Activated B cell treated with CpG ODN at 0.5 μM for 24 hours (primary cell): Measurements from ENCODE around the gene FGF6. TPM values are rescaled to one million over a fixed set of nuclear protein-coding genes. Genes with fewer than 3 reads are reported as not detected.

Source experiments
- ATAC-seq: fragments of 200-7000 bp; cut with Tn5 transposase; one replicate; pipeline ENCODE4 v1.10.0; 2021; ENCODE audit warnings: low read depth, mild to moderate bottlenecking, moderate library complexity
- CTCF ChIA-PET: fragments of 350-600 bp; sonication (Branson Sonifier 250); formaldehyde crosslinking; loops from one replicate; lab custom pipeline; 2021; ENCODE audit warnings: antibody characterized with exemption; lab: Charles Lee
- POLR2A ChIA-PET: fragments of 350-600 bp; sonication (Branson Sonifier 250); formaldehyde crosslinking; loops from one replicate; lab custom pipeline; 2021; ENCODE audit warnings: antibody characterized with exemption; lab: Charles Lee
- DNase-seq: peaks from one replicate; pipeline ENCODE4 v3.0.0; 2022
- H3K27ac Mint-ChIP-seq: one replicate; pipeline ENCODE4 v1.8.0; 2020; ENCODE audit warnings: mixed read lengths
- H3K27me3 Mint-ChIP-seq: one replicate; pipeline ENCODE4 v1.8.0; 2021; ENCODE audit warnings: mixed read lengths
- H3K36me3 Mint-ChIP-seq: one replicate; pipeline ENCODE4 v1.8.0; 2021; ENCODE audit warnings: low read depth, mixed read lengths
- H3K4me1 Mint-ChIP-seq: one replicate; pipeline ENCODE4 v1.8.0; 2021; ENCODE audit warnings: mixed read lengths
- H3K4me3 Mint-ChIP-seq: one replicate; pipeline ENCODE4 v1.8.0; 2020; ENCODE audit warnings: mild to moderate bottlenecking, mixed read lengths
- H3K9me3 Mint-ChIP-seq: one replicate; pipeline ENCODE4 v1.8.0; 2020; ENCODE audit warnings: mixed read lengths
- CTCF ChIP-seq: fragments of 200-600 bp; IDR thresholded peaks from one replicate; pipeline ENCODE4 v1.8.0; 2022; ENCODE audit warnings: antibody characterized with exemption, mild to moderate bottlenecking
- intact Hi-C: fragments of 100-400 bp; cut with micrococcal nuclease; formaldehyde crosslinking; loops from one replicate; pipeline ENCODE4 v1.15.1; 2024
- total RNA-seq: library from RNA; stranded (reverse); gene quantifications from 2 replicates; pipeline ENCODE4 v1.2.3, GENCODE V29; 2022

FGF6 gene
- not detected in 2 replicates for total RNA-seq

GRCh38 chr12:4445156-4446101 is at the start of gene FGF6:
TSS of gene FGF6 (minus strand) at chr12:4445815. CDS start at chr12:4445570, 245 bp downstream.
- Mint-ChIP-seq H3K36me3 (no peaks in the 10 kb centered on the region), H3K4me3 (no peak within 1 kb of the TSS), H3K27me3 (peaks cover 34% of the 10 kb centered on the region), H3K27ac (no peak within 1 kb of the TSS), H3K4me1 (no peaks in the 10 kb centered on the region), H3K9me3 (no peaks in the 10 kb centered on the region)
- ATAC-seq (no peak), DNase-seq (no peak)
- ChIA-PET CTCF (no interaction called here), POLR2A (no interaction called here)
- no peak for TF ChIP-seq CTCF
- intact Hi-C loops: no loop called here

- CTCF ChIA-PET: no interaction called here
- TF ChIP-seq CTCF: no peak
- H3K27me3 Mint-ChIP-seq: no peaks in the 10 kb centered on the region
- POLR2A ChIA-PET: no interaction called here
- H3K9me3 Mint-ChIP-seq: no peaks in the 10 kb centered on the region
- no peak for DNase-seq
- H3K4me3 Mint-ChIP-seq: no peak overlapping the region
- H3K36me3 Mint-ChIP-seq: peaks cover 56% of the 10 kb centered on the region
- no peak overlapping the region for H3K27ac Mint-ChIP-seq
- intact Hi-C loops: no loop called here
- H3K4me1 Mint-ChIP-seq: no peaks in the 10 kb centered on the region
- ATAC-seq: no peak
Observed at GRCh38 chr12:4490973-4491372, 45.4 kb upstream of the FGF6 start.

GRCh38 chr12:4489556-4489955 is 43.9 kb upstream of the FGF6 start:
- ATAC-seq: no peak
- DNase-seq: no peak
- H3K27me3 Mint-ChIP-seq: no peaks in the 10 kb centered on the region
- H3K27ac Mint-ChIP-seq: no peak overlapping the region
- POLR2A ChIA-PET: no interaction called here
- CTCF ChIA-PET: no interaction called here
- peaks cover 7% of the 10 kb centered on the region for H3K4me1 Mint-ChIP-seq
- peaks cover 45% of the 10 kb centered on the region for H3K36me3 Mint-ChIP-seq
- H3K4me3 Mint-ChIP-seq: no peak overlapping the region
- no peak for TF ChIP-seq CTCF
- no peaks in the 10 kb centered on the region for H3K9me3 Mint-ChIP-seq
- intact Hi-C loops: no loop called here

- ChIA-PET POLR2A (interaction anchor here (0.5 kb wide), 1 partner anchor 614 kb away, joined by 3 read pairs; the partner anchor contains the start of gene PARP11), CTCF (no interaction called here)
- H3K27ac Mint-ChIP-seq: no peak overlapping the region
- intact Hi-C loops: no loop called here
- no peak for ATAC-seq
- H3K27me3 Mint-ChIP-seq: no peaks in the 10 kb centered on the region
- no peak for TF ChIP-seq CTCF
- no peak overlapping the region for H3K4me3 Mint-ChIP-seq
- no peaks in the 10 kb centered on the region for H3K9me3 Mint-ChIP-seq
- DNase-seq: no peak
- H3K4me1 Mint-ChIP-seq: peaks cover 10% of the 10 kb centered on the region
- H3K36me3 Mint-ChIP-seq: peaks cover 37% of the 10 kb centered on the region
Observed at GRCh38 chr12:4486980-4487379, 41.4 kb upstream of the FGF6 start.

- no peak overlapping the region for H3K27ac Mint-ChIP-seq
- DNase-seq (no peak), ATAC-seq (no peak)
- H3K9me3 Mint-ChIP-seq: no peaks in the 10 kb centered on the region
- H3K4me3 Mint-ChIP-seq: no peak overlapping the region
- intact Hi-C loops: no loop called here
- peaks cover 34% of the 10 kb centered on the region for H3K36me3 Mint-ChIP-seq
- peaks cover 10% of the 10 kb centered on the region for H3K4me1 Mint-ChIP-seq
- no peaks in the 10 kb centered on the region for H3K27me3 Mint-ChIP-seq
- CTCF ChIA-PET: no interaction called here
- POLR2A ChIA-PET: interaction anchor here (0.5 kb wide), 1 partner anchor 148 kb away, joined by 3 read pairs; no protein-coding TSS in a partner anchor
- TF ChIP-seq CTCF: no peak
Observed at GRCh38 chr12:4486049-4486699, 40.6 kb upstream of the FGF6 start.
